Heart right ventricle (tissue), 16 donors: ENCODE measurements around the gene TRIM13. TPM values are rescaled to one million over a fixed set of nuclear protein-coding genes. Genes with fewer than 3 reads are reported as not detected.
A peak's percentile ranks its signal among the peaks of the same experiment; 100 is the strongest.

ENCODE experiments used
- ATAC-seq, 8 donors: fragments of 200-7000 bp; cut with Tn5 transposase; one replicate each; pipeline ENCODE4 v1.9.1; 2020; ENCODE audit warnings: mild to moderate bottlenecking in 8 of 8, moderate library complexity in 8 of 8, moderate number of reproducible peaks in 1 of 8
- DNase-seq, 2 donors: peaks; one replicate each; pipeline ENCODE4 v3.0.0-alpha.2; 2020
- H3K27ac ChIP-seq, 10 donors: fragments of 200-600 bp; sonication (generic) in 2 of 10; one replicate each; pipeline versions ENCODE4 v1.5.0 to v1.8.0; 2020 to 2022; ENCODE audit warnings: mild to moderate bottlenecking in 3 of 10
- H3K27me3 ChIP-seq, 7 donors: fragments of 200-600 bp; one replicate each; pipeline ENCODE4 v1.8.0; 2021 to 2022; ENCODE audit warnings: mild to moderate bottlenecking in 2 of 7
- H3K36me3 ChIP-seq, 9 donors: fragments of 200-600 bp; sonication (generic) in 1 of 9; one replicate each; pipeline versions ENCODE4 v1.5.0 to v1.8.0; 2020 to 2022; ENCODE audit warnings: mild to moderate bottlenecking in 2 of 9
- H3K4me1 ChIP-seq, 9 donors: fragments of 200-600 bp; sonication (generic) in 1 of 9; one replicate each; pipeline versions ENCODE4 v1.5.0 to v1.8.0; 2020 to 2022; ENCODE audit warnings: mild to moderate bottlenecking in 4 of 9
- H3K4me3 ChIP-seq, 10 donors: fragments of 200-600 bp; sonication (generic) in 2 of 10; one replicate each; pipeline versions ENCODE4 v1.5.0 to v1.8.0; 2020 to 2022; ENCODE audit warnings: mild to moderate bottlenecking in 7 of 10, moderate library complexity in 2 of 10
- H3K9me3 ChIP-seq, 11 donors: fragments of 200-600 bp in 10 of 11; sonication (generic) in 2 of 11; one replicate each; pipeline versions ENCODE4 v1.5.0 to v1.8.0; 2013 to 2022; ENCODE audit warnings: mild to moderate bottlenecking in 2 of 11, control low read depth in 1 of 11, moderate library complexity in 1 of 11
- CTCF ChIP-seq, 9 donors: fragments of 200-600 bp; sonication (generic) in 2 of 9; IDR thresholded peaks; one replicate each; pipeline versions ENCODE4 v1.5.0 to v1.8.0; 2021 to 2022; ENCODE audit warnings: antibody characterized with exemption in 9 of 9, mild to moderate bottlenecking in 5 of 9, moderate library complexity in 1 of 9
- WGBS, 2 donors: extraction: QIAGEN DNeasy Blood & Tissue Kit; methylation state at CpG; one replicate each; pipeline ENCODE4 v1.1.7; 2013; ENCODE audit warnings: inconsistent platforms in 1 of 2; 5-methylcytosine and 5-hydroxymethylcytosine counted together
- intact Hi-C, 10 donors: fragments of 100-400 bp; cut with DNase I; formaldehyde crosslinking; loops; one replicate each; pipeline versions ENCODE4 v1.11.1 to v1.14.2; 2022
- polyA plus RNA-seq, 2 donors: library from polyadenylated mRNA; stranded (reverse); fragments of 200-250 nt; gene quantifications; one replicate each; pipeline ENCODE4 v1.2.3, GENCODE V29; 2013
- total RNA-seq, 10 donors: library from RNA; stranded (reverse); fragmentation: NEBNext Ultra II Directional in 3 of 10; extraction: Animal tissue kit (Norgen Biotek cat#: 25700) in 3 of 10; gene quantifications; one replicate each; pipeline versions ENCODE4 v1.2.1 to v1.2.4, GENCODE V29; 2021 to 2023
- donor health status: Arrhythmogenic right ventricular cardiomyopathy.
- donor health status: ischemic (EF 13 %, LVEDD 7.1; RV severe dilation, severe dysfunction).
- donor health status: healthy with polysubstance abuse.
- donor health status: DM: no; HTN: yes; CAD: no.
- donor health status: DM: no; HTN: no; CAD: no.
- donor health status: ischemic (EF 25% LVEDD 6.9; RV normal size, moderate dysfunction).
- donor health status: ischemic (EF 25% LVEDD 5.7; RV mildly dilated, moderate dysfunction).
- donor health status: healthy.
- donor health status: DM: yes; HTN: yes; CAD: no.
- donor health status: Ischemic cardiomyopathy.
- donor health status: ischemic (EF 35%, LVEDD 5.7; RV mildly dilated, moderate dysfunction).
- donor health status: nonischemic (EF 11% LVEDD 7.7; RV severe dilation, severe dysfunction).
- donor health status: DM: yes; HTN: yes; CAD: no.
- donor health status: PGD.
- donor health status: ischemic (EF 29% LVEDD 5.4; RV normal size, mild dysfunction).
- donor health status: nonischemic (EF 23%, LVEDD 6.1; RV moderate dilation, normal function).

The TRIM13 gene
- total and polyA plus RNA-seq, 12 donors = 9.7 to 26.9 (median 19.1) TPM

- ATAC-seq = no peak
These were observed 3.2 kb upstream of the TRIM13 start for GRCh38 chr13:49993666-49994065.

GRCh38 chr13:49995625-49996101, 1.2 kb upstream of the TRIM13 start:
- H3K36me3 ChIP-seq = peaks cover 0 to 43% (median 12%) of the 10 kb centered on the region in 9 donors
- ATAC-seq = no peak
- WGBS, 2 donors = 41 to 45% methylated on average over 14 of the region's 14 CpGs
- peaks cover 6 to 42% (median 33%) of the 10 kb centered on the region in 9 donors for H3K4me1 ChIP-seq
- no peaks in the 10 kb centered on the region for H3K27me3 ChIP-seq
- H3K4me3 ChIP-seq = peak overlapping the region; percentile 61 to 99 (median 88)
- intact Hi-C loops = loop anchor here in 8 of 10 donors (2.0 to 10.0 kb wide), 17 partner anchors 58 to 917 kb away; partner anchors contain the start of gene SPRYD7 (in 2 of the 8)
- H3K27ac ChIP-seq = peak overlapping the region in 9 of 10 donors; percentile 93 to 100 (median 98)
- no peaks in the 10 kb centered on the region for H3K9me3 ChIP-seq
- no peak for DNase-seq
- no peak for TF ChIP-seq CTCF (IDR thresholded peaks at IDR 0.05)

More at GRCh38 chr13:49993666-49994065, 3.2 kb upstream of the TRIM13 start:
- WGBS, 2 donors = 85 to 88% methylated on average over 5 of the region's 5 CpGs
- Histone ChIP-seq H3K27ac (no peak overlapping the region), H3K36me3 (peaks cover 0 to 43% (median 0%) of the 10 kb centered on the region in 9 donors), H3K27me3 (no peaks in the 10 kb centered on the region), H3K4me1 (peaks cover 3 to 22% (median 13%) of the 10 kb centered on the region in 9 donors), H3K4me3 (no peak overlapping the region), H3K9me3 (no peaks in the 10 kb centered on the region)
- TF ChIP-seq CTCF (IDR thresholded peaks at IDR 0.05) = no peak
- intact Hi-C loops = loop anchor here in 4 of 10 donors (10.0 kb wide), 6 partner anchors 59 to 531 kb away; partner anchors contain the start of gene SPRYD7 (in 1 of the 4)
- DNase-seq = no peak

GRCh38 chr13:49996161-49996915, 504 bp upstream of the TRIM13 start:
- Histone ChIP-seq H3K4me3 (peak overlapping the region; percentile 61 to 99 (median 88)), H3K36me3 (peaks cover 0 to 44% (median 12%) of the 10 kb centered on the region in 9 donors), H3K4me1 (peaks cover 11 to 49% (median 39%) of the 10 kb centered on the region in 9 donors), H3K9me3 (no peaks in the 10 kb centered on the region), H3K27me3 (no peaks in the 10 kb centered on the region), H3K27ac (peak overlapping the region; percentile 90 to 100 (median 98))
- intact Hi-C loops = loop anchor here in 8 of 10 donors (2.0 to 10.0 kb wide), 17 partner anchors 59 to 916 kb away; partner anchors contain the start of gene SPRYD7 (in 2 of the 8)
- WGBS, 2 donors = 1% methylated on average over 55 to 61 of the region's 68 CpGs
- no peak for TF ChIP-seq CTCF (IDR thresholded peaks at IDR 0.05)
- DNase-seq (peak; percentile 93 to 95), ATAC-seq (peak; percentile 83 to 91 (median 86))

- TF ChIP-seq CTCF (IDR thresholded peaks at IDR 0.05) = no peak
- WGBS, 2 donors = 6% methylated on average over 4 of the region's 4 CpGs
These were observed 1.1 kb downstream of the TRIM13 start for GRCh38 chr13:49997955-49998354.

More at GRCh38 chr13:49997955-49998354, 1.1 kb downstream of the TRIM13 start:
- DNase-seq (no peak), ATAC-seq (no peak)
- Histone ChIP-seq H3K4me3 (peak overlapping the region; percentile 61 to 99 (median 91)), H3K27ac (peak overlapping the region in 9 of 10 donors; percentile 93 to 100 (median 99)), H3K4me1 (peaks cover 11 to 63% (median 55%) of the 10 kb centered on the region in 9 donors), H3K9me3 (no peaks in the 10 kb centered on the region), H3K27me3 (no peaks in the 10 kb centered on the region), H3K36me3 (peaks cover 0 to 54% (median 12%) of the 10 kb centered on the region in 9 donors)
- intact Hi-C loops = loop anchor here in 8 of 10 donors (1.0 to 10.0 kb wide), 18 partner anchors 61 to 914 kb away; partner anchors contain the start of gene SPRYD7 (in 2 of the 8)
